ENCODE results near the gene CARS1. TPM values are rescaled to one million over a fixed set of nuclear protein-coding genes. Genes with fewer than 3 reads are reported as not detected.

The CARS1 gene
- total RNA-seq, 1 experiment from 2014 or later = 120 TPM

DNA sequence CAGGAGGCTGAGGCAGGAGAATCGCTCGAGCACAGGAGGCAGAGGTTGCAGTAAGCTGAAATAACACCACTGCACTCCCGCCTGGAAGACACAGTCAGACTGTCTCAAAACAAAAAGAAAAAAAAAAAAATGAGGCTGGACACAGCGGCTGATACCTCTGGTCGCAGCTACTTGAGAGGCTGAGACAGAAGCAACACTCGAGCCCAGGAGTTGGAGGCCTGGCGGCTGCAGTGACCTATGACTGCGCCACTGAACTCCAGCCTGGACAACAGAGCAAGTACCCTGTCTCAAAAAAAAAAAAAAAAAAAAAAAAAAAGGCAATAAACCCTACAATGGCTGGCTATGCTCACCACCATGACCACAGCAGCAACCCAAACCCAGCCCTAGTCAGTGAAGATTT, 76.1 kb downstream of the CARS1 start:
- in situ Hi-C loops (cut with HindIII; ENCODE audit: low pct_unique_long_range_greater_than_20kb, low sequenced_read_pairs) = no loop called here
- Histone ChIP-seq H3K4me1 (ENCODE audit: control insufficient read depth, insufficient read depth, low read length) (peaks cover 36% of the 10 kb centered on the region), H3K4me3 (ENCODE audit: low read depth in 2 of 2, low read length in 2 of 2) (no peak overlapping the region), H3K27ac (ENCODE audit: low read length) (no peak overlapping the region), H3K36me3 (ENCODE audit: control insufficient read depth, insufficient read depth, low read length) (peaks cover 22% of the 10 kb centered on the region), H3K9me3 (ENCODE audit: control insufficient read depth, insufficient read depth, low read depth, low read length) (no peaks in the 10 kb centered on the region), H3K27me3 (ENCODE audit: control insufficient read depth, insufficient read depth, low read length) (no peaks in the 10 kb centered on the region)
- TF ChIP-seq TCF7L2 (IDR thresholded peaks at IDR 0.05; ENCODE audit: low read depth, low read length) (no peak), SIN3A (IDR thresholded peaks at IDR 0.05; ENCODE audit: borderline replicate concordance, insufficient read depth, low read depth, low read length) (no peak), POLR2AphosphoS5 (IDR thresholded peaks at IDR 0.05; ENCODE audit: low read depth, low read length) (no peak)
- TF ChIP-seq, protein P1, sequence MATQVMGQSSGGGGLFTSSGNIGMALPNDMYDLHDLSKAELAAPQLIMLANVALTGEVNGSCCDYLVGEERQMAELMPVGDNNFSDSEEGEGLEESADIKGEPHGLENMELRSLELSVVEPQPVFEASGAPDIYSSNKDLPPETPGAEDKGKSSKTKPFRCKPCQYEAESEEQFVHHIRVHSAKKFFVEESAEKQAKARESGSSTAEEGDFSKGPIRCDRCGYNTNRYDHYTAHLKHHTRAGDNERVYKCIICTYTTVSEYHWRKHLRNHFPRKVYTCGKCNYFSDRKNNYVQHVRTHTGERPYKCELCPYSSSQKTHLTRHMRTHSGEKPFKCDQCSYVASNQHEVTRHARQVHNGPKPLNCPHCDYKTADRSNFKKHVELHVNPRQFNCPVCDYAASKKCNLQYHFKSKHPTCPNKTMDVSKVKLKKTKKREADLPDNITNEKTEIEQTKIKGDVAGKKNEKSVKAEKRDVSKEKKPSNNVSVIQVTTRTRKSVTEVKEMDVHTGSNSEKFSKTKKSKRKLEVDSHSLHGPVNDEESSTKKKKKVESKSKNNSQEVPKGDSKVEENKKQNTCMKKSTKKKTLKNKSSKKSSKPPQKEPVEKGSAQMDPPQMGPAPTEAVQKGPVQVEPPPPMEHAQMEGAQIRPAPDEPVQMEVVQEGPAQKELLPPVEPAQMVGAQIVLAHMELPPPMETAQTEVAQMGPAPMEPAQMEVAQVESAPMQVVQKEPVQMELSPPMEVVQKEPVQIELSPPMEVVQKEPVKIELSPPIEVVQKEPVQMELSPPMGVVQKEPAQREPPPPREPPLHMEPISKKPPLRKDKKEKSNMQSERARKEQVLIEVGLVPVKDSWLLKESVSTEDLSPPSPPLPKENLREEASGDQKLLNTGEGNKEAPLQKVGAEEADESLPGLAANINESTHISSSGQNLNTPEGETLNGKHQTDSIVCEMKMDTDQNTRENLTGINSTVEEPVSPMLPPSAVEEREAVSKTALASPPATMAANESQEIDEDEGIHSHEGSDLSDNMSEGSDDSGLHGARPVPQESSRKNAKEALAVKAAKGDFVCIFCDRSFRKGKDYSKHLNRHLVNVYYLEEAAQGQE (IDR thresholded peaks at IDR 0.05; ENCODE audit: insufficient read depth in 1 of 2, low read depth in 2 of 2, low read length in 1 of 2) = no peak
- TF ChIP-seq, protein P2, sequence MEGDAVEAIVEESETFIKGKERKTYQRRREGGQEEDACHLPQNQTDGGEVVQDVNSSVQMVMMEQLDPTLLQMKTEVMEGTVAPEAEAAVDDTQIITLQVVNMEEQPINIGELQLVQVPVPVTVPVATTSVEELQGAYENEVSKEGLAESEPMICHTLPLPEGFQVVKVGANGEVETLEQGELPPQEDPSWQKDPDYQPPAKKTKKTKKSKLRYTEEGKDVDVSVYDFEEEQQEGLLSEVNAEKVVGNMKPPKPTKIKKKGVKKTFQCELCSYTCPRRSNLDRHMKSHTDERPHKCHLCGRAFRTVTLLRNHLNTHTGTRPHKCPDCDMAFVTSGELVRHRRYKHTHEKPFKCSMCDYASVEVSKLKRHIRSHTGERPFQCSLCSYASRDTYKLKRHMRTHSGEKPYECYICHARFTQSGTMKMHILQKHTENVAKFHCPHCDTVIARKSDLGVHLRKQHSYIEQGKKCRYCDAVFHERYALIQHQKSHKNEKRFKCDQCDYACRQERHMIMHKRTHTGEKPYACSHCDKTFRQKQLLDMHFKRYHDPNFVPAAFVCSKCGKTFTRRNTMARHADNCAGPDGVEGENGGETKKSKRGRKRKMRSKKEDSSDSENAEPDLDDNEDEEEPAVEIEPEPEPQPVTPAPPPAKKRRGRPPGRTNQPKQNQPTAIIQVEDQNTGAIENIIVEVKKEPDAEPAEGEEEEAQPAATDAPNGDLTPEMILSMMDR (IDR thresholded peaks at IDR 0.05) = no peak
- DNase-seq (ENCODE audit: low read depth, low spot score) (no peak), ATAC-seq (0 out of 2 replicates have a peak, but pooled peaks have one; percentile 18)
- POLR2A ChIA-PET = no interaction called here
- BruUV-seq (replicated peaks) = no TSS peak
- CTCF ChIA-PET = no interaction called here
- intact Hi-C loops (cut with micrococcal nuclease; ENCODE audit: unreplicated experiment) = no loop called here

DNA sequence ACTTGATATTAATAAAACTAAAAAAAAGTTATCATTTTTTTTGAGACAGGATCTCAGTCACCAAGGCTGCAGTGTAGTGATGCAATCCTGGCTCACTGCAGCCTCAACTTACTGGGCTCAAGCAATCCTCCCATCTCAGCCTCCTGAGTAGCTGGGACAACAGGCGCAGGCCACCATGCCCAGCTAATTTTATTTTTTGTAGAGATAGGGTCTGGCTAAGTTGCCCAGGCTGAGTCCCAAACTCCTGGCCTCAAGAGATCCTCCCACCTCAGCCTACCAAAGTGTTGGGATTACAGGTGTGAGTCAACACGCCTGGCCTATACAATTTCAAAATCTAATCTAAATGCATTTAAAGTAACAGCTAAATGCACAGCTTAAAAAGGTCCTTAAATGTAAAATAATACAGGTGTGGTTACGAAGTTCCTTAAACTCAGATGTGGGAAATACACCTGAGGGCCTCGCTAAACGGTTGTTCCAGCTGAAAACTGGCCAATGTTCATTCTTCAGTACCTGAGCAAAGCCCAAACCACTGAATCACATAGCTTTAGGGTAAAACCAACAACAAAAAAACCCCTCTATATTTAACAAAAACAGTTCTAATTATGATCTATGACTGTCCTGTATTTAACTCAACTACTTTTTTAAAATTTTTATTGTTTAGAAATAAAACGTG, 76.9 kb downstream of the CARS1 start:
- no peak overlapping the region for H3K27ac ChIP-seq (ENCODE audit: low read length)
- no peaks in the 10 kb centered on the region for H3K9me3 ChIP-seq (ENCODE audit: control insufficient read depth, insufficient read depth, low read depth, low read length)
- no peak overlapping the region for H3K4me3 ChIP-seq (ENCODE audit: low read depth in 2 of 2, low read length in 2 of 2)
- H3K4me1 ChIP-seq (ENCODE audit: control insufficient read depth, insufficient read depth, low read length) = peaks cover 28% of the 10 kb centered on the region
- ATAC-seq (no peak), DNase-seq (ENCODE audit: low read depth, low spot score) (no peak)
- H3K36me3 ChIP-seq (ENCODE audit: control insufficient read depth, insufficient read depth, low read length) = peaks cover 26% of the 10 kb centered on the region
- POLR2A ChIA-PET = interaction anchor here (0.6 kb wide), 1 partner anchor 60 kb away, joined by 4 read pairs; no protein-coding TSS in a partner anchor
- H3K27me3 ChIP-seq (ENCODE audit: control insufficient read depth, insufficient read depth, low read length) = no peaks in the 10 kb centered on the region
- in situ Hi-C loops (cut with HindIII; ENCODE audit: low pct_unique_long_range_greater_than_20kb, low sequenced_read_pairs) (no loop called here), intact Hi-C loops (cut with micrococcal nuclease; ENCODE audit: unreplicated experiment) (no loop called here)
- TF ChIP-seq SIN3A (IDR thresholded peaks at IDR 0.05; ENCODE audit: borderline replicate concordance, insufficient read depth, low read depth, low read length) (no peak), POLR2AphosphoS5 (IDR thresholded peaks at IDR 0.05; ENCODE audit: low read depth, low read length) (no peak), TCF7L2 (IDR thresholded peaks at IDR 0.05; ENCODE audit: low read depth, low read length) (no peak)
- TF ChIP-seq, protein P2 (IDR thresholded peaks at IDR 0.05) = no peak
- TF ChIP-seq, protein P1 (IDR thresholded peaks at IDR 0.05; ENCODE audit: insufficient read depth in 1 of 2, low read depth in 2 of 2, low read length in 1 of 2) = no peak
- CTCF ChIA-PET = no interaction called here
- no TSS peak for BruUV-seq (replicated peaks)
